ENCODE measurements around the gene EIF4ENIF1.
"Not testable (repeated sequence)": the region's sequence is repeated elsewhere in the genome, so short reads cannot be mapped to it uniquely, and the experiment has no call there.

EIF4ENIF1 gene

DNA sequence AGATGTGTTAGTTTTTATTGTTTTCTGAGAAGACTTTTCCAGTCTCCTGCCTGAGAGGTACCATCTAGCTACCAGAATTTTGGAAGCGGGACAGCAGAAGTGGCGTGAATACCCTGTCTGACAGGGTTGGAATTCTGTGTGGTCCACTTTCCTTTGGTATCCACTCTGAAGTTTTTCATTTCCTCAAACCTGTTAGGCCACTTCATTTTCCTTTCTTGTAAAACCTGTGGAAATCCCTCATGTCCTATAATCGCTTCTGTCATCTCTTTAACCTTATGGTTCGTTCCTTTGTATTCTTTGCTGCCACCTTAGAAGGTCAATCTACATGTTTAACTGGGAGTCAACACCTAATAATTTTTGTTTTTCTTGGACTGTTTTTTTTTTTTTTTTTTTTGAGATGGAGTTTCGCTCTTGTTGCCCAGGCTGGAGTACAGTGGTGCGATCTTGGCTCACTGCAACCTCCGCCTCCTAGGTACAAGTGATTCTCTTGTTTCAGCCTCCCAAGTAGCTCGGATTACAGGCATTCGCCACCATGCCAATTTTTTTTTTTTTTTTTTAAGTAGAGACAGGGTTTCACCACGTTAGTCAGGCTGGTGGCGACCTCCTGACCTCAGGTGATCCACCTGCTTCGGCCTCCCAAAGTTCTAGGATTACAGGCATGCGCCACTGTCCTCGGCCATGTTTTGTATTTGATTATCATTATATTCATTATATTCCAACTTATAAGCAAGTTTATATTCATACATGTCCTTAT is 13.7 kb upstream of the EIF4ENIF1 start:
- no peak overlapping the region for H3K4me3 ChIP-seq (ENCODE audit: control insufficient read depth, low read depth, low read length)
- TF ChIP-seq, protein P1, sequence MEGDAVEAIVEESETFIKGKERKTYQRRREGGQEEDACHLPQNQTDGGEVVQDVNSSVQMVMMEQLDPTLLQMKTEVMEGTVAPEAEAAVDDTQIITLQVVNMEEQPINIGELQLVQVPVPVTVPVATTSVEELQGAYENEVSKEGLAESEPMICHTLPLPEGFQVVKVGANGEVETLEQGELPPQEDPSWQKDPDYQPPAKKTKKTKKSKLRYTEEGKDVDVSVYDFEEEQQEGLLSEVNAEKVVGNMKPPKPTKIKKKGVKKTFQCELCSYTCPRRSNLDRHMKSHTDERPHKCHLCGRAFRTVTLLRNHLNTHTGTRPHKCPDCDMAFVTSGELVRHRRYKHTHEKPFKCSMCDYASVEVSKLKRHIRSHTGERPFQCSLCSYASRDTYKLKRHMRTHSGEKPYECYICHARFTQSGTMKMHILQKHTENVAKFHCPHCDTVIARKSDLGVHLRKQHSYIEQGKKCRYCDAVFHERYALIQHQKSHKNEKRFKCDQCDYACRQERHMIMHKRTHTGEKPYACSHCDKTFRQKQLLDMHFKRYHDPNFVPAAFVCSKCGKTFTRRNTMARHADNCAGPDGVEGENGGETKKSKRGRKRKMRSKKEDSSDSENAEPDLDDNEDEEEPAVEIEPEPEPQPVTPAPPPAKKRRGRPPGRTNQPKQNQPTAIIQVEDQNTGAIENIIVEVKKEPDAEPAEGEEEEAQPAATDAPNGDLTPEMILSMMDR (IDR thresholded peaks at IDR 0.05; ENCODE audit: control insufficient read depth, insufficient read depth, low read depth, low read length, missing control alignments): no peak
- no peak for DNase-seq (ENCODE audit: low read depth)

DNA sequence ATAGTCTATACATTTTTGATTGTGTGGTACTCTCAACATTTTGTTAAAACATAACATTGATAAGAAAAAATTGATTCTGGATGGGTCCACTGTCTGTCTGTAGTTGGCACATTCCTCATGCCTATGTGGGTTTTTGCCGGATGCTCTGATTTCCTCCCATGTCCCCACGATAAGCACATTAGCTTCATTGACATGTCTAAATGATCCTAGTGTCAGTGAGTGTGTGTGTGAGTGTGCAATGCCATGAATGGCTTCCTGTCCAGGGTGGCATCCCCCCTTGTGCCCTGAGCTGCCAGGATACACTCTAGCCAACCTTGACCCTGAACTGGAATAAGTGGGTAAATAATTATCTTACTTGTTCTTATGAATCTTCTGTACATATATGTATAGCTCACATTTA is 12.1 kb upstream of the EIF4ENIF1 start:
- DNase-seq (ENCODE audit: low read depth): no peak
- TF ChIP-seq, protein P1 (IDR thresholded peaks at IDR 0.05; ENCODE audit: control insufficient read depth, insufficient read depth, low read depth, low read length, missing control alignments): no peak
- no peak overlapping the region for H3K4me3 ChIP-seq (ENCODE audit: control insufficient read depth, low read depth, low read length)

GRCh38 chr22:31497148-31497938 is 7.7 kb upstream of the EIF4ENIF1 start:
- H3K4me3 ChIP-seq (ENCODE audit: control insufficient read depth, low read depth, low read length): peak overlapping the region; percentile 95
- TF ChIP-seq, protein P1 (IDR thresholded peaks at IDR 0.05; ENCODE audit: control insufficient read depth, insufficient read depth, low read depth, low read length, missing control alignments): no peak
- no peak for DNase-seq (ENCODE audit: low read depth)

GRCh38 chr22:31496735-31497146 is 7.1 kb upstream of the EIF4ENIF1 start:
- TF ChIP-seq, protein P1 (IDR thresholded peaks at IDR 0.05; ENCODE audit: control insufficient read depth, insufficient read depth, low read depth, low read length, missing control alignments): no peak
- DNase-seq (ENCODE audit: low read depth): no peak
- peak overlapping the region; percentile 95 for H3K4me3 ChIP-seq (ENCODE audit: control insufficient read depth, low read depth, low read length)

GRCh38 chr22:31496007-31496734 is 6.5 kb upstream of the EIF4ENIF1 start, which contains the start of gene SFI1:
TSS of gene SFI1 (plus strand) at chr22:31496536. CDS start at chr22:31508285, 11,749 bp downstream.
- TF ChIP-seq, protein P1 (IDR thresholded peaks at IDR 0.05; ENCODE audit: control insufficient read depth, insufficient read depth, low read depth, low read length, missing control alignments): peak; percentile 34
- DNase-seq (ENCODE audit: low read depth): peak; percentile 41
- peak within 1 kb of the TSS; percentile 95 for H3K4me3 ChIP-seq (ENCODE audit: control insufficient read depth, low read depth, low read length)

DNA sequence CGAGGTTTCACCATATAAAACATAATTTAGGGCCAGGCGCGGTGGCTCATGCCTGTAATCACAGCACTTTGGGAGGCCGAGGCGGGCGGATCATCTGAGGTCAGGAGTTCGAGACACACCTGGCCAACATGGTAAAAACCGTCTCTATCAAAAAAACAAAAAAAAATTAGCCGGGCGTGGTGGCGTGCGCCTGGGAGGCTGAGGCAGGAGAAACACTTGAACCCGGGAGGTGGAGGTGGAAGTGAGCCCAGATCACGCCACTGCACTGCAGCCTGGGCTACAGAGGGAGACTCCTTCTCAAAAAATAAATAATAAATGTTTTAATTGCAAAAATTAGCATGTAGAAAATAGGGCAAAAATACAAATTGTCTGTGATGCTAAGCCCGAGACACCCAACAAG is 5.7 kb upstream of the EIF4ENIF1 start:
- peak overlapping the region; percentile 95 for H3K4me3 ChIP-seq (ENCODE audit: control insufficient read depth, low read depth, low read length)
- DNase-seq (ENCODE audit: low read depth): no peak
- TF ChIP-seq, protein P1 (IDR thresholded peaks at IDR 0.05; ENCODE audit: control insufficient read depth, insufficient read depth, low read depth, low read length, missing control alignments): no peak

GRCh38 chr22:31493355-31493754 is 3.7 kb upstream of the EIF4ENIF1 start:
- H3K4me3 ChIP-seq (ENCODE audit: control insufficient read depth, low read depth, low read length); DNase-seq (ENCODE audit: low read depth): not testable (repeated sequence)
